Lung (tissue), 12 donors: ENCODE data around the gene ATP1A1. TPM values are rescaled to one million over a fixed set of nuclear protein-coding genes. Genes with fewer than 3 reads are reported as not detected.

Source experiments
- ATAC-seq: fragments of 200-7000 bp; cut with Tn5 transposase; one replicate; pipeline ENCODE4 v1.9.1; 2020; ENCODE audit warnings: moderate number of reproducible peaks; ENCODE audit not compliant: insufficient read depth, low FRiP score
- DNase-seq, 3 donors: peaks; one replicate each; pipeline ENCODE4 v3.0.0-alpha.2; 2013 to 2017
- H3K27ac ChIP-seq, 2 donors: one replicate each; pipeline ENCODE4 v1.5.1; 2013; ENCODE audit warnings: mild to moderate bottlenecking in 2 of 2, moderate library complexity in 2 of 2, control low read depth in 1 of 2, inconsistent platforms in 1 of 2, low read depth in 1 of 2, low read length in 1 of 2
- H3K27me3 ChIP-seq, 3 donors: one replicate each; pipeline ENCODE4 v1.5.1; 2013; ENCODE audit warnings: low read length in 2 of 3; ENCODE audit not compliant: control insufficient read depth in 3 of 3, insufficient read depth in 3 of 3
- H3K36me3 ChIP-seq, 4 donors: one replicate each; pipeline ENCODE4 v1.5.1; 2013; ENCODE audit warnings: low read length in 4 of 4, mild to moderate bottlenecking in 1 of 4, moderate library complexity in 1 of 4; ENCODE audit not compliant: control insufficient read depth in 4 of 4, insufficient read depth in 4 of 4
- H3K4me1 ChIP-seq, 5 donors: one replicate each; pipeline ENCODE4 v1.5.1; 2013; ENCODE audit warnings: low read length in 5 of 5, mild to moderate bottlenecking in 2 of 5, moderate library complexity in 1 of 5; ENCODE audit not compliant: control insufficient read depth in 5 of 5, insufficient read depth in 5 of 5
- H3K4me3 ChIP-seq: one replicate; pipeline ENCODE4 v1.5.1; 2013; ENCODE audit warnings: mild to moderate bottlenecking, control low read depth, moderate library complexity
- H3K9ac ChIP-seq, 2 donors: one replicate each; pipeline ENCODE4 v1.5.1; 2013; ENCODE audit warnings: low read length in 2 of 2, control low read depth in 1 of 2; ENCODE audit not compliant: insufficient read depth in 1 of 2
- H3K9me3 ChIP-seq, 4 donors: one replicate each; pipeline ENCODE4 v1.5.1; 2013; ENCODE audit warnings: low read length in 3 of 4, mild to moderate bottlenecking in 1 of 4, moderate library complexity in 1 of 4; ENCODE audit not compliant: control insufficient read depth in 4 of 4, insufficient read depth in 3 of 4
- CTCF ChIP-seq: IDR thresholded peaks from 2 replicates; pipeline ENCODE4 v1.5.1; 2012; ENCODE audit warnings: mild to moderate bottlenecking; ENCODE audit errors: control extremely low read depth, extremely low read depth
- WGBS, 2 donors: extraction: QIAGEN DNeasy Blood & Tissue Kit; methylation state at CpG; one replicate each; pipeline ENCODE4 v1.1.7; 2013; 5-methylcytosine and 5-hydroxymethylcytosine counted together
- polyA plus RNA-seq, 2 donors: library from polyadenylated mRNA; stranded (reverse); fragments of 200-250 nt; gene quantifications; one replicate each; pipeline ENCODE4 v1.2.1, GENCODE V29; 2013
- total RNA-seq, 2 donors: library from RNA; depleted of rRNA in 1 of 2; stranded (reverse); fragments of >200 nt in 1 of 2; gene quantifications; one replicate each; pipeline ENCODE4 v1.2.1, GENCODE V29; 2014 to 2021
- donor health status: control.
- donor health status: control.
- donor health status: Bipolar disorder and iron deficiency.
- donor health status: healthy.
- donor health status: DM: yes; HTN: yes; CAD: no.

ATP1A1 gene
- total and polyA plus RNA-seq, 4 donors, result 320 to 715 (median 612) TPM

DNA sequence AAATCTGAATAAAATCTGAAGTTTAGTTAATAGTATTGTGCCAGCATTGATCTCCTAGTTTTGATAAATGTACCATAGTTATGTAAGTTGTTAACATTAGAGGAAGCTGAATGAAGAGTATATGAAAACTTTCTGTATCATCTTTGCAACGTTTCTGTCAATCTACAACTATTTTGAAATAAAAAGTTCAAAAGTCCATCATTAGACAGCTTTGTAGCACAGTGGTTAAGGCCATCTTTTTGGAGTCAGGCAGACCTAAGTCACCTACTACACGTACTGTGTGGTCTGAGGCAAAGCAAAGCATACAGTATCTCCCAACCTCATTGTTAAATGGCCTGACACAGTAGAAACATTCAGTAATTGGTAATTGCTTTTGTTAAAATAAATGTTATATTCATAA lies 47.9 kb upstream of the ATP1A1 start:
- no peak overlapping the region for H3K27ac ChIP-seq
- H3K27me3 ChIP-seq, result peaks cover 0 to 3% (median 2%) of the 10 kb centered on the region in 3 donors
- no peaks in the 10 kb centered on the region for H3K9me3 ChIP-seq
- no peak for ATAC-seq
- peaks cover 0 to 5% (median 2%) of the 10 kb centered on the region in 5 donors for H3K4me1 ChIP-seq
- TF ChIP-seq CTCF, result no peak
- H3K9ac ChIP-seq, result no peak overlapping the region
- H3K36me3 ChIP-seq, result no peaks in the 10 kb centered on the region
- 80 to 84% methylated on average over 2 of the region's 2 CpGs for WGBS, 2 donors
- no peak for DNase-seq
- H3K4me3 ChIP-seq, result no peak overlapping the region

- Histone ChIP-seq H3K9ac (no peak overlapping the region), H3K27ac (no peak overlapping the region), H3K27me3 (peaks cover 0 to 2% (median 0%) of the 10 kb centered on the region in 3 donors), H3K9me3 (no peaks in the 10 kb centered on the region), H3K4me3 (no peak overlapping the region), H3K4me1 (peaks cover 0 to 5% (median 2%) of the 10 kb centered on the region in 5 donors), H3K36me3 (no peaks in the 10 kb centered on the region)
- ATAC-seq, result no peak
- TF ChIP-seq CTCF, result no peak
- no peak for DNase-seq
- WGBS, 2 donors, result 55 to 63% methylated on average over 2 of the region's 2 CpGs
These were observed 47.1 kb upstream of the ATP1A1 start for GRCh38 chr1:116325922-116326321.

GRCh38 chr1:116326486-116326885 lies 46.6 kb upstream of the ATP1A1 start:
- no peak for DNase-seq
- Histone ChIP-seq H3K4me1 (peaks cover 0 to 7% (median 2%) of the 10 kb centered on the region in 5 donors), H3K27ac (no peak overlapping the region), H3K27me3 (peaks cover 0 to 2% (median 0%) of the 10 kb centered on the region in 3 donors), H3K4me3 (no peak overlapping the region), H3K36me3 (no peaks in the 10 kb centered on the region), H3K9ac (no peak overlapping the region), H3K9me3 (no peaks in the 10 kb centered on the region)
- ATAC-seq, result no peak
- 86 to 92% methylated on average over 1 of the region's 1 CpG for WGBS, 2 donors
- TF ChIP-seq CTCF, result no peak

DNA sequence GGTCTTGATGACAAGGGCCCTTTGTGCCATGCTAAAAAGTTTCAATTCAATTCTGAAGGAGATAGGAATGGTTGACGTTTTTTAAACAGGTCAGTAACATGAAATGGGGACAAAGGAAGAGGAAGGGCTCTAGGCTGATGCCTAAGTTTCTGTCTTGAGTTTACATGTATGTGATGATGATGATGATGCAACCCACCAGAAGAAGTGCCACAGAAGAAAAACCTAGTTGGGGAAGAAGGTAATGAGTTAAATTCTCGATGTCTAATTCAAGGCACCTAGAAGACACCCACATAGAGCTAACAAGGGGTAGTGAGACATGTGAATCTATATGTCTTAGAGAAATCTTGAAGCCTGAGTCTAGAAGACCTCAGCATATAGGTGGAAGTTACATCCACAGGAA lies 44.4 kb upstream of the ATP1A1 start:
- Histone ChIP-seq H3K9ac (no peak overlapping the region), H3K27me3 (no peaks in the 10 kb centered on the region), H3K4me1 (peaks cover 0 to 6% (median 0%) of the 10 kb centered on the region in 5 donors), H3K36me3 (no peaks in the 10 kb centered on the region), H3K27ac (no peak overlapping the region), H3K9me3 (no peaks in the 10 kb centered on the region), H3K4me3 (no peak overlapping the region)
- 92 to 100% methylated on average over 2 of the region's 2 CpGs for WGBS, 2 donors
- no peak for TF ChIP-seq CTCF
- no peak for DNase-seq
- ATAC-seq, result no peak
